DMS53 treated with DMSO at 0.1 percent for 48 hours (cell line): ENCODE results near the gene RDH13.
"Not testable (repeated sequence)": the region's sequence is repeated elsewhere in the genome, so short reads cannot be mapped to it uniquely, and the experiment has no call there.

ENCODE experiments used
- DNase-seq: peaks from one replicate; lab custom pipeline; 2025; ENCODE audit not compliant: unreplicated experiment; lab: John Stamatoyannopoulos, UW

The RDH13 gene

GRCh38 chr19:55077106-55077505 lies 14.2 kb upstream of the RDH13 start:
- DNase-seq, result no peak

GRCh38 chr19:55076321-55076720 lies 13.4 kb upstream of the RDH13 start:
- DNase-seq, result no peak

- DNase-seq, result no peak
These were observed 12.5 kb upstream of the RDH13 start, which contains the start of gene EPS8L1 for GRCh38 chr19:55075371-55075998. Gene EPS8L1, plus strand, starts transcription at chr19:55075869. Its CDS starts 576 bp downstream, at chr19:55076445.

GRCh38 chr19:55071913-55072312 lies 9.0 kb upstream of the RDH13 start:
- DNase-seq, result no peak

- peak; percentile 54 for DNase-seq
These were observed 8.2 kb upstream of the RDH13 start for GRCh38 chr19:55071129-55071502.

- DNase-seq, result no peak
These were observed 7.6 kb upstream of the RDH13 start for GRCh38 chr19:55070466-55071128.

- no peak for DNase-seq
These were observed 6.9 kb upstream of the RDH13 start for GRCh38 chr19:55069865-55070197.

- DNase-seq, result peak; percentile 56
These were observed 6.3 kb upstream of the RDH13 start for GRCh38 chr19:55068950-55069864.

- DNase-seq, result no peak
These were observed 4.9 kb upstream of the RDH13 start for GRCh38 chr19:55067869-55068268.

GRCh38 chr19:55066107-55066709 lies 3.3 kb upstream of the RDH13 start:
- no peak for DNase-seq

GRCh38 chr19:55065516-55065915 lies 2.6 kb upstream of the RDH13 start:
- DNase-seq, result not testable (repeated sequence)

GRCh38 chr19:55063492-55063843 lies 520 bp upstream of the RDH13 start:
- no peak for DNase-seq

GRCh38 chr19:55060287-55060686 lies 2.7 kb downstream of the RDH13 start:
- not testable (repeated sequence) for DNase-seq

GRCh38 chr19:55058781-55059610 lies 4.0 kb downstream of the RDH13 start:
- no peak for DNase-seq

GRCh38 chr19:55056827-55057226 lies 6.1 kb downstream of the RDH13 start:
- DNase-seq, result no peak

GRCh38 chr19:55053735-55054134 lies 9.2 kb downstream of the RDH13 start:
- DNase-seq, result no peak

GRCh38 chr19:55050749-55051532 lies 12.0 kb downstream of the RDH13 start:
- no peak for DNase-seq

GRCh38 chr19:55048446-55048845 lies 14.5 kb downstream of the RDH13 start:
- DNase-seq, result no peak

GRCh38 chr19:55047951-55048350 lies 15.0 kb downstream of the RDH13 start:
- no peak for DNase-seq
